ENCODE results near the gene HYAL1. TPM values are rescaled to one million over a fixed set of nuclear protein-coding genes. Genes with fewer than 3 reads are reported as not detected.
A peak's percentile ranks its signal among the peaks of the same experiment; 100 is the strongest.
"Not testable (repeated sequence)": the region's sequence is repeated elsewhere in the genome, so short reads cannot be mapped to it uniquely, and the experiment has no call there.

The HYAL1 gene
- total RNA-seq, 1 donor from 2014 or later = 52.2 TPM

GRCh38 chr3:50264383-50264963 lies 38.9 kb downstream of the HYAL1 start:
- peaks cover 81% of the 10 kb centered on the region for H3K4me1 ChIP-seq
- peak overlapping the region; percentile 99 for H3K27ac ChIP-seq (replicated peaks)
- intact Hi-C loops (cut with micrococcal nuclease) = no loop called here
- H3K27me3 ChIP-seq (ENCODE audit: low read depth) = no peaks in the 10 kb centered on the region
- H3K4me3 ChIP-seq = peak overlapping the region; percentile 23
- TF ChIP-seq CTCF (IDR thresholded peaks at IDR 0.05; ENCODE audit: borderline replicate concordance) = no peak
- no peaks in the 10 kb centered on the region for H3K36me3 ChIP-seq
- H3K9me3 ChIP-seq (replicated peaks) = no peaks in the 10 kb centered on the region
- peak; percentile 78 for DNase-seq

GRCh38 chr3:50263478-50264382 lies 39.6 kb downstream of the HYAL1 start:
- H3K4me1 ChIP-seq = peaks cover 81% of the 10 kb centered on the region
- no peaks in the 10 kb centered on the region for H3K36me3 ChIP-seq
- no peaks in the 10 kb centered on the region for H3K9me3 ChIP-seq (replicated peaks)
- no peak for DNase-seq
- peak overlapping the region; percentile 23 for H3K4me3 ChIP-seq
- peak overlapping the region; percentile 99 for H3K27ac ChIP-seq (replicated peaks)
- H3K27me3 ChIP-seq (ENCODE audit: low read depth) = no peaks in the 10 kb centered on the region
- intact Hi-C loops (cut with micrococcal nuclease) = no loop called here
- no peak for TF ChIP-seq CTCF (IDR thresholded peaks at IDR 0.05; ENCODE audit: borderline replicate concordance)

GRCh38 chr3:50262778-50263177 lies 40.6 kb downstream of the HYAL1 start:
- H3K27ac ChIP-seq (replicated peaks) = peak overlapping the region; percentile 99
- TF ChIP-seq CTCF (IDR thresholded peaks at IDR 0.05; ENCODE audit: borderline replicate concordance) = no peak
- peaks cover 8% of the 10 kb centered on the region for H3K36me3 ChIP-seq
- H3K9me3 ChIP-seq (replicated peaks) = peaks cover 4% of the 10 kb centered on the region
- intact Hi-C loops (cut with micrococcal nuclease) = no loop called here
- DNase-seq = no peak
- no peaks in the 10 kb centered on the region for H3K27me3 ChIP-seq (ENCODE audit: low read depth)
- H3K4me3 ChIP-seq = no peak overlapping the region
- peaks cover 81% of the 10 kb centered on the region for H3K4me1 ChIP-seq

- H3K27ac ChIP-seq (replicated peaks) = peak overlapping the region; percentile 99
- H3K36me3 ChIP-seq = peaks cover 14% of the 10 kb centered on the region
- DNase-seq; H3K4me3 ChIP-seq; intact Hi-C loops (cut with micrococcal nuclease); H3K27me3 ChIP-seq (ENCODE audit: low read depth); H3K9me3 ChIP-seq (replicated peaks): not testable (repeated sequence)
- peaks cover 81% of the 10 kb centered on the region for H3K4me1 ChIP-seq
Observed at GRCh38 chr3:50262200-50262599, 41.2 kb downstream of the HYAL1 start.

- intact Hi-C loops (cut with micrococcal nuclease) = no loop called here
- Histone ChIP-seq H3K4me3 (peak overlapping the region; percentile 79), H3K4me1 (peaks cover 81% of the 10 kb centered on the region), H3K27ac (replicated peaks) (peak overlapping the region; percentile 99), H3K27me3 (ENCODE audit: low read depth) (no peaks in the 10 kb centered on the region), H3K36me3 (peaks cover 21% of the 10 kb centered on the region), H3K9me3 (replicated peaks) (peaks cover 6% of the 10 kb centered on the region)
- no peak for DNase-seq
- TF ChIP-seq CTCF (IDR thresholded peaks at IDR 0.05; ENCODE audit: borderline replicate concordance) = no peak
Observed at GRCh38 chr3:50261505-50261904, 41.9 kb downstream of the HYAL1 start.
